RWPE1 (cell line): ENCODE results near the gene KCNG2.

Source experiments
- CTCF ChIA-PET: fragments of 350-600 bp; sonication (Branson Sonifier 250); formaldehyde crosslinking; extraction: SDS; loops from one replicate; lab custom pipeline; 2021; lab: Yijun Ruan, JAX
- POLR2A ChIA-PET: fragments of 400-600 bp; formaldehyde crosslinking; extraction: SDS; loops from one replicate; lab custom pipeline; 2020; ENCODE audit warnings: antibody characterized with exemption; ENCODE audit not compliant: low non-redundant PET; lab: Yijun Ruan, JAX
- DNase-seq: peaks from one replicate; pipeline ENCODE4 v3.0.0; 2012; ENCODE audit warnings: low spot score
- H3K27ac ChIP-seq: fragments of 450-650 bp; 2 replicates; pipeline ENCODE4 v1.5.1; 2017
- CTCF ChIP-seq: fragments of 450-650 bp; conservative IDR thresholded peaks from 2 replicates; pipeline ENCODE4 v1.5.1; 2017; ENCODE audit warnings: low read depth, mild to moderate bottlenecking

The KCNG2 gene

GRCh38 chr18:79899609-79900445 lies 102.1 kb downstream of the KCNG2 start:
- CTCF ChIA-PET, result no interaction called here
- TF ChIP-seq CTCF, result no peak
- DNase-seq, result no peak
- POLR2A ChIA-PET, result no interaction called here
- H3K27ac ChIP-seq, result no peak overlapping the region

- no peak overlapping the region for H3K27ac ChIP-seq
- CTCF ChIA-PET, result no interaction called here
- POLR2A ChIA-PET, result no interaction called here
- no peak for TF ChIP-seq CTCF
- no peak for DNase-seq
Measured at GRCh38 chr18:79900610-79901570, 103.2 kb downstream of the KCNG2 start.

- CTCF ChIA-PET, result no interaction called here
- POLR2A ChIA-PET, result no interaction called here
- DNase-seq, result no peak
- no peak overlapping the region for H3K27ac ChIP-seq
- TF ChIP-seq CTCF, result no peak
Measured at GRCh38 chr18:79901665-79902064, 103.9 kb downstream of the KCNG2 start.

- no peak overlapping the region for H3K27ac ChIP-seq
- CTCF ChIA-PET, result no interaction called here
- POLR2A ChIA-PET, result no interaction called here
- no peak for DNase-seq
- no peak for TF ChIP-seq CTCF
Measured at GRCh38 chr18:79902075-79902474, 104.3 kb downstream of the KCNG2 start.

- ChIA-PET CTCF (no interaction called here), POLR2A (no interaction called here)
- DNase-seq, result no peak
- no peak for TF ChIP-seq CTCF
- no peak overlapping the region for H3K27ac ChIP-seq
Measured at GRCh38 chr18:79902640-79903039, 104.9 kb downstream of the KCNG2 start.

GRCh38 chr18:79903071-79903635 lies 105.4 kb downstream of the KCNG2 start:
- DNase-seq, result no peak
- no peak overlapping the region for H3K27ac ChIP-seq
- ChIA-PET CTCF (no interaction called here), POLR2A (no interaction called here)
- no peak for TF ChIP-seq CTCF
